Loucy (cell line): Measurements from ENCODE around the gene FLT1.

Experiments used
- H2AFZ ChIP-seq: fragments of 200-600 bp; sonication (generic); 2 replicates; pipeline ENCODE4 v1.6.0; 2016; ENCODE audit warnings: antibody characterized with exemption, mild to moderate bottlenecking, low read length, moderate library complexity
- H3F3A ChIP-seq: fragments of 200-600 bp; 2 replicates; pipeline ENCODE4 v1.6.0; 2016; ENCODE audit warnings: antibody characterized with exemption, low read depth, mild to moderate bottlenecking
- H3K27me3 ChIP-seq: fragments of 200-600 bp; sonication (generic); 2 replicates; pipeline ENCODE4 v1.6.1; 2014; ENCODE audit warnings: low read length, mild to moderate bottlenecking; ENCODE audit not compliant: insufficient read depth, poor library complexity, severe bottlenecking
- H3K36me3 ChIP-seq: fragments of 200-600 bp; sonication (generic); 2 replicates; pipeline ENCODE4 v1.6.1; 2016; ENCODE audit warnings: low read length; ENCODE audit not compliant: insufficient read depth
- H3K4me1 ChIP-seq: fragments of 200-600 bp; sonication (generic); 2 replicates; pipeline ENCODE4 v1.5.1; 2014; ENCODE audit warnings: low read length, mild to moderate bottlenecking; ENCODE audit not compliant: insufficient read depth, poor library complexity, severe bottlenecking
- H3K4me2 ChIP-seq: fragments of 200-600 bp; sonication (generic); 2 replicates; pipeline ENCODE4 v1.6.0; 2014; ENCODE audit warnings: antibody characterized with exemption, low read length, low read depth, mild to moderate bottlenecking; ENCODE audit not compliant: poor library complexity, severe bottlenecking
- H3K4me3 ChIP-seq: fragments of 200-600 bp; sonication (generic); 2 replicates; pipeline ENCODE4 v1.5.1; 2014; ENCODE audit warnings: low read length, mild to moderate bottlenecking, mixed read lengths; ENCODE audit not compliant: poor library complexity, severe bottlenecking
- H3K79me2 ChIP-seq: fragments of 200-600 bp; sonication (generic); 2 replicates; pipeline ENCODE4 v1.6.1; 2014; ENCODE audit warnings: low read length; ENCODE audit not compliant: insufficient read depth
- H3K9ac ChIP-seq: fragments of 200-600 bp; sonication (generic); 2 replicates; pipeline ENCODE4 v1.6.0; 2014; ENCODE audit warnings: mild to moderate bottlenecking, low read depth, low read length, moderate library complexity; ENCODE audit not compliant: poor library complexity, severe bottlenecking
- H3K9me2 ChIP-seq: fragments of 200-600 bp; sonication (generic); replicated peaks from 2 replicates; pipeline ENCODE4 v1.6.1; 2016; ENCODE audit warnings: low read depth, low read length, mixed read lengths
- H3K9me3 ChIP-seq: fragments of 200-600 bp; sonication (generic); 2 replicates; pipeline ENCODE4 v1.6.1; 2014; ENCODE audit warnings: mild to moderate bottlenecking, antibody characterized with exemption, low read length, low read depth; ENCODE audit not compliant: insufficient read depth
- H4K20me1 ChIP-seq: fragments of 200-600 bp; sonication (generic); 2 replicates; pipeline ENCODE4 v1.6.0; 2014; ENCODE audit warnings: antibody characterized with exemption, low read length, mild to moderate bottlenecking; ENCODE audit not compliant: insufficient read depth, poor library complexity, severe bottlenecking
- CTCF ChIP-seq: fragments of 200-600 bp; sonication (generic); conservative IDR thresholded peaks from 2 replicates; pipeline ENCODE4 v1.5.1; 2014; ENCODE audit warnings: mild to moderate bottlenecking, antibody characterized with exemption, low read length
- EZH2phosphoT487 ChIP-seq: fragments of 200-600 bp; IDR thresholded peaks from 2 replicates; pipeline ENCODE4 v1.6.1; 2018; ENCODE audit warnings: antibody characterized with exemption, mild to moderate bottlenecking, moderate library complexity, borderline replicate concordance

The FLT1 gene

GRCh38 chr13:28392896-28393505 is 101.9 kb downstream of the FLT1 start:
- no peak overlapping the region for H3K4me3 ChIP-seq
- H3K9me2 ChIP-seq, result no peaks in the 10 kb centered on the region
- TF ChIP-seq EZH2phosphoT487, result no peak
- TF ChIP-seq CTCF, result no peak
- H3F3A ChIP-seq, result no peaks in the 10 kb centered on the region
- H2AFZ ChIP-seq, result no peak overlapping the region
- no peaks in the 10 kb centered on the region for H4K20me1 ChIP-seq
- no peaks in the 10 kb centered on the region for H3K4me1 ChIP-seq
- peaks cover 98% of the 10 kb centered on the region for H3K36me3 ChIP-seq
- H3K27me3 ChIP-seq, result no peaks in the 10 kb centered on the region
- no peaks in the 10 kb centered on the region for H3K79me2 ChIP-seq
- H3K9ac ChIP-seq, result no peak overlapping the region
- no peaks in the 10 kb centered on the region for H3K9me3 ChIP-seq
- H3K4me2 ChIP-seq, result no peak overlapping the region

- Histone ChIP-seq H3K4me3 (no peak overlapping the region), H3K9me3 (no peaks in the 10 kb centered on the region), H3K9ac (no peak overlapping the region), H3K27me3 (no peaks in the 10 kb centered on the region), H3F3A (no peaks in the 10 kb centered on the region), H3K36me3 (peaks cover 100% of the 10 kb centered on the region), H2AFZ (no peak overlapping the region), H4K20me1 (no peaks in the 10 kb centered on the region), H3K4me2 (no peak overlapping the region), H3K79me2 (no peaks in the 10 kb centered on the region), H3K4me1 (no peaks in the 10 kb centered on the region), H3K9me2 (no peaks in the 10 kb centered on the region)
- TF ChIP-seq EZH2phosphoT487 (no peak), CTCF (no peak)
Observed at GRCh38 chr13:28392428-28392827, 102.5 kb downstream of the FLT1 start.

GRCh38 chr13:28387740-28388501 is 107.0 kb downstream of the FLT1 start:
- no peak overlapping the region for H3K4me2 ChIP-seq
- H3K36me3 ChIP-seq, result peaks cover 79% of the 10 kb centered on the region
- no peaks in the 10 kb centered on the region for H3K79me2 ChIP-seq
- H3K4me1 ChIP-seq, result no peaks in the 10 kb centered on the region
- no peaks in the 10 kb centered on the region for H4K20me1 ChIP-seq
- H3K9ac ChIP-seq, result no peak overlapping the region
- no peaks in the 10 kb centered on the region for H3F3A ChIP-seq
- no peak for TF ChIP-seq CTCF
- no peak for TF ChIP-seq EZH2phosphoT487
- no peak overlapping the region for H3K4me3 ChIP-seq
- no peaks in the 10 kb centered on the region for H3K9me2 ChIP-seq
- H3K27me3 ChIP-seq, result no peaks in the 10 kb centered on the region
- no peaks in the 10 kb centered on the region for H3K9me3 ChIP-seq
- no peak overlapping the region for H2AFZ ChIP-seq
